HL-60 (cell line): ENCODE data around the gene ASB10.

Source experiments
- GABPA ChIP-seq: IDR thresholded peaks from 2 replicates; pipeline ENCODE4 v1.6.1; 2012; ENCODE audit warnings: low read depth
- POLR2AphosphoS5 ChIP-seq: IDR thresholded peaks from 2 replicates; pipeline ENCODE4 v1.6.1; 2012; ENCODE audit warnings: low read depth
- SPI1 ChIP-seq: IDR thresholded peaks from 2 replicates; pipeline ENCODE4 v1.6.1; 2012; ENCODE audit warnings: low read depth, mild to moderate bottlenecking, borderline replicate concordance
- TF ChIP-seq, protein P1 (sequence below): IDR thresholded peaks from one replicate; pipeline ENCODE4 v1.5.1; 2011; ENCODE audit warnings: low read length, control low read depth, inconsistent platforms; ENCODE audit not compliant: insufficient read depth
- TF ChIP-seq, protein P2 (sequence below): IDR thresholded peaks from 2 replicates; pipeline ENCODE4 v1.6.1; 2012; ENCODE audit warnings: low read depth; ENCODE audit not compliant: insufficient replicate concordance

DNA sequence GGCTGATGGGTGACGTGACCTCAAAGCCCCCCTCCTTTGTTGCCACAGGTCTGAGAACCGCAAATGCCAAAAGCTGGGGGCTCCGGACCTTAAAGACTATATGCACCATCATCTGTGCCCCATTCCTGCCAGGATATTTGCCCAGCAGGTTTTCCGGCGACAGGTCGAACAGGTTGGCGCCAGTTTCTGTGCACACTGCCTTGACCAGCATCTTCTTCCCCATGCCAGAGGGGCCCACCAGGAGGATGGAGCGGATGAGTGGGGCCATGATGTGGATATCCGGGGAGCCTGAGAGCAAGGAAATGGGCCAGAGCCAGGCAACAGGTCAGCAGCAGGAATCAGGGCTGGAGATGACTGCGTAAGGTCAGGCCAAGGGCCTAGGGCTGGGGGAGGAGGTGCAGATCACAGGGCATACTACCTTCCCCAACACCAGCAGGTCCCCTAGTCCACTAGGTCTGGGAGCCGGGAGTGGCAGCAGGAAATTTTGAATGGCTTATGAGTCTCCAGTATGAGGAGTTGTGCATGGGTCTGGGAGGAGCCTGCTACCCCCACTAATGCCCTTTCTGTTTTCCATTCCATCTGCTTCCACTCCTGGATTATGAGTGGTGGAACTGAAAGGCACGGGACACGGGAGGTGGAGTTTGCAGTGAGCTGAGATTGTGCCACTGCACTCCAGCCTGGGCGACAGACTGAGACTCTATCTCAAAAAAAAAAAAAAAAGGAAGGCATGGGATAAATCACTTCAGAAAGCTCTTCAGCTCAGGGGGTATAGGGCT lies 6.3 kb upstream of the ASB10 start:
- TF ChIP-seq GABPA: no peak
- TF ChIP-seq, protein P1, sequence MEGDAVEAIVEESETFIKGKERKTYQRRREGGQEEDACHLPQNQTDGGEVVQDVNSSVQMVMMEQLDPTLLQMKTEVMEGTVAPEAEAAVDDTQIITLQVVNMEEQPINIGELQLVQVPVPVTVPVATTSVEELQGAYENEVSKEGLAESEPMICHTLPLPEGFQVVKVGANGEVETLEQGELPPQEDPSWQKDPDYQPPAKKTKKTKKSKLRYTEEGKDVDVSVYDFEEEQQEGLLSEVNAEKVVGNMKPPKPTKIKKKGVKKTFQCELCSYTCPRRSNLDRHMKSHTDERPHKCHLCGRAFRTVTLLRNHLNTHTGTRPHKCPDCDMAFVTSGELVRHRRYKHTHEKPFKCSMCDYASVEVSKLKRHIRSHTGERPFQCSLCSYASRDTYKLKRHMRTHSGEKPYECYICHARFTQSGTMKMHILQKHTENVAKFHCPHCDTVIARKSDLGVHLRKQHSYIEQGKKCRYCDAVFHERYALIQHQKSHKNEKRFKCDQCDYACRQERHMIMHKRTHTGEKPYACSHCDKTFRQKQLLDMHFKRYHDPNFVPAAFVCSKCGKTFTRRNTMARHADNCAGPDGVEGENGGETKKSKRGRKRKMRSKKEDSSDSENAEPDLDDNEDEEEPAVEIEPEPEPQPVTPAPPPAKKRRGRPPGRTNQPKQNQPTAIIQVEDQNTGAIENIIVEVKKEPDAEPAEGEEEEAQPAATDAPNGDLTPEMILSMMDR: no peak
- TF ChIP-seq POLR2AphosphoS5: no peak
- TF ChIP-seq, protein P2, sequence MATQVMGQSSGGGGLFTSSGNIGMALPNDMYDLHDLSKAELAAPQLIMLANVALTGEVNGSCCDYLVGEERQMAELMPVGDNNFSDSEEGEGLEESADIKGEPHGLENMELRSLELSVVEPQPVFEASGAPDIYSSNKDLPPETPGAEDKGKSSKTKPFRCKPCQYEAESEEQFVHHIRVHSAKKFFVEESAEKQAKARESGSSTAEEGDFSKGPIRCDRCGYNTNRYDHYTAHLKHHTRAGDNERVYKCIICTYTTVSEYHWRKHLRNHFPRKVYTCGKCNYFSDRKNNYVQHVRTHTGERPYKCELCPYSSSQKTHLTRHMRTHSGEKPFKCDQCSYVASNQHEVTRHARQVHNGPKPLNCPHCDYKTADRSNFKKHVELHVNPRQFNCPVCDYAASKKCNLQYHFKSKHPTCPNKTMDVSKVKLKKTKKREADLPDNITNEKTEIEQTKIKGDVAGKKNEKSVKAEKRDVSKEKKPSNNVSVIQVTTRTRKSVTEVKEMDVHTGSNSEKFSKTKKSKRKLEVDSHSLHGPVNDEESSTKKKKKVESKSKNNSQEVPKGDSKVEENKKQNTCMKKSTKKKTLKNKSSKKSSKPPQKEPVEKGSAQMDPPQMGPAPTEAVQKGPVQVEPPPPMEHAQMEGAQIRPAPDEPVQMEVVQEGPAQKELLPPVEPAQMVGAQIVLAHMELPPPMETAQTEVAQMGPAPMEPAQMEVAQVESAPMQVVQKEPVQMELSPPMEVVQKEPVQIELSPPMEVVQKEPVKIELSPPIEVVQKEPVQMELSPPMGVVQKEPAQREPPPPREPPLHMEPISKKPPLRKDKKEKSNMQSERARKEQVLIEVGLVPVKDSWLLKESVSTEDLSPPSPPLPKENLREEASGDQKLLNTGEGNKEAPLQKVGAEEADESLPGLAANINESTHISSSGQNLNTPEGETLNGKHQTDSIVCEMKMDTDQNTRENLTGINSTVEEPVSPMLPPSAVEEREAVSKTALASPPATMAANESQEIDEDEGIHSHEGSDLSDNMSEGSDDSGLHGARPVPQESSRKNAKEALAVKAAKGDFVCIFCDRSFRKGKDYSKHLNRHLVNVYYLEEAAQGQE: no peak
- TF ChIP-seq SPI1: no peak
